HG03060 (cell line): ENCODE measurements around the gene PYGL.
A peak's percentile ranks its signal among the peaks of the same experiment; 100 is the strongest.
"Not testable (repeated sequence)": the region's sequence is repeated elsewhere in the genome, so short reads cannot be mapped to it uniquely, and the experiment has no call there.

Experiments used
- ATAC-seq: cut with Tn5 transposase; IDR thresholded peaks from one replicate; pipeline ENCODE4 v1.9.1; 2021; ENCODE audit warnings: low read depth, moderate number of reproducible peaks; ENCODE audit not compliant: unreplicated experiment

PYGL gene

DNA sequence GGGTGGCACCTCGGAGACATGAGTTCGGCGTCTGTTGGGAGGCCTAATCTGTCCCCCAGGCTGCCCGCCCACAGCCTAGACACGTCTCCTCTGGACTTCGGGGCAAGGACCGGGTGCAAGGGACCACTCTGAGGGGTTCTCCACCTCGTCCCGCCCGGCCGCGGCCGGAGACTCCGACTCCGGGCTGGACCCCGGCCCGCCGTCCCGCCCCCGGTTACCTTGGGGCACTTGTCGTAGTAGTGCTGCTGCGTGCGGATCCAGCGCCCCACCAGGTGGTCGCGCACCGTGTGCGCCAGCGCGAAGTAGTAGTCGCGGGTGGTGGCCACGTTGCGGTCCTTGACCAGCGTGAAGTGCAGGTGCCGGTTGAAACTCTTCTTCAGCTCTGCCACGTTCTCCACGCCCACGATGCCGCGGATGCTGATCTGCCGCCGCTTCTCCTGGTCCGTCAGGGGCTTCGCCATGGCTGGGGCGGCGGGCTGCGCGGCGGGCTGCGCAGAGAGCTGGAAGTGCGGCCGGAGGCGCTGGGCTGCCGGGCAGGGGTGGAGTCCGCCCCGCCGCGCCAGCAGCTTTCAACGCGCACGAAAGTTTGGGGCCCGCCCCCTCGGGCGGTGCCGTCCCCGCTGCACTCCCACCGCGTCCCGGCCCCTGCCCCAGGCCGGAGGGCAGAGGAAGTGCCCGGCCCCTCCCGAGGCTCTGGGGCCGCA, at the start of gene PYGL:
TSS of gene PYGL (minus strand) at position 541 of the 704 bp plus-strand sequence. CDS start at position 461, 80 bp downstream.
- no peak for ATAC-seq

DNA sequence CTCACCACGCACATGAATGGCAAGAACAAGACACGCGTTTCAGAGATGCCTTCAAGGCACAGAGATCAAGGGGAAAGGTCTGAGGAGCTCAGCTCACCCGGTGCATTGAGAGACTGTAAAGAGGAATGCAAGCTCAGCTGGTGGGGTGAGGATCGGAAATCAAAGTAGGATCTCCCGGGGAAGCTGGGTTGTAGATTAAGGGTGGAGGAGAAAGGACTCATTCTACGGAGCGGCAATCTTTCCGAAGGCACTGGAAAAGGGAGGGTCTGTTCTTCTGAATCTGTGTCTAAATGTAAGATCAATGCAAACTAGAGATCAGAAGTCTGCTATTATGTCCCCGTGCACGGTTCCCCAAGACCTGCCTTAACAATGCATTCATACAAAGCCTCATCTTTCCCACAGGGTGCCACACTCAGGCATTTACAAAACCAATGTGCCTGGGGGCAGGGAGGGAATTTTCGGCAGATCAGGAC, 41.6 kb upstream of the PYGL start:
- no peak for ATAC-seq

- no peak for ATAC-seq
Measured at GRCh38 chr14:50985124-50985858, 41.0 kb upstream of the PYGL start.

- no peak for ATAC-seq
Measured at GRCh38 chr14:50984036-50984710, 39.9 kb upstream of the PYGL start.

GRCh38 chr14:50979941-50980850, 35.9 kb upstream of the PYGL start:
- no peak for ATAC-seq

DNA sequence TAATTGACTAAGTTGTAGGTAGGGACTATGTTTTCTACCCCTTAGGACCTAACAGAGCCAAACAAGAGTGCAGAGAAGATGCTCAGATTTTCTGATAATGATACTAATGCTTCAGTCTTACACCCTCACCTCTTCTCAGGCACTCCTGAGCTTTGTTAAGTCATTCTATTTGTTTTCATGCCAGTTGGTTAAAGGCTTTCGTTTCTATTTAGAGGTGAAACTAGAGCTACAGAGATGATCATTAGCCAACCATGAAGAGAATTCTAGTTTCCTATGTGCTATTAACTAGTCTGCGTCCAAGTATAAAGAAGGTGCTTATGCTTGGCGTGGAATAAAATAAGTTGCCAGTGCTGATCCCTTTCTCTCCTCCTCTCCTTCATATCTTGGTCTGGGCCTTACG, 34.6 kb upstream of the PYGL start:
- ATAC-seq = peak; percentile 80

DNA sequence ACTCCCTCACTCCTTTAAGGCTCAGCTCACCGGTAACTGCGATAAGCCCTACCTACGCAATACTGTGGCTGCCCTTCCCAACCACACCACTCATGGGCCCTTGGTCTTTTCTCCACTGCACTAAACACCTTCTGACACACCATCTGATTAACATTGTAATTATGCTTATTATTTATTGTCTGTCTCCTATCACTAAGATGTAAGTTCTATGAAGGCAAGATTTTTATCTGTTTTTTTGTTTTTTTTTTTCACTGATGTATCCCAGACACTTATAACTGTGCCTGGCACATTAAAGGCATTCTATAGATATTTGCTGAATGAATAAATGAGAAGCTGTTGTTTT, 34.2 kb upstream of the PYGL start:
- no peak for ATAC-seq

DNA sequence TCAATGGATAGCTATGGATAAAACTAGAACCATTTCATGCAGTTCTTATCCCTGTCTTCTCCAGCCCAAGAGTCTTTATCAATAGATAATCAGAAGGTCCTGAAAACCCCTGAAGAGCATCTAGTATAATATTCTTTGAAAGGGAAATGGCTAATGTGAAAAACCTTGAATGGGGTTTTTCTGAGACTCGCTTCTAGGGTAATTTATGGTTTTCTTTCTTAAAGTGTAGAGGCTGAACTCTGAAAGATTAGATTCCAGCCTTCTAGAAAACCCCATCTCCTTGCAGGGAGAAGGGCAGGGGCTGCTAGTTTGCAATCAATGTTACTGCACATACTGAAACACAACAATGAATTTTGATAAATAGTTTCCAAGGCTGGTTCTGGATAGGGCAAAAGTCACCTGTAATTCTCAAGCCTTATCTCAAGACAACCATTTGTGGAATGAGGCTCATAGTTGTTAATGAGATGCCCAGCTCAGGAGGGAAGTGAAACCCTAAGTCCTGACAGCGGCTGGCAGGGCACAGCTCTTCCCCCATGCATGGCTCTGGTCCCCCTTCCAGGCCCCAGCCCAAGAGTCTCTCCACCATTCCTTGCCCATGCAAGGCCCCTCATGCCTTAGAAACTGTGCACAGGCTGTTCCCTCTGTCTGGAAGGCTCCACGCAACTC, 33.7 kb upstream of the PYGL start:
- no peak for ATAC-seq

DNA sequence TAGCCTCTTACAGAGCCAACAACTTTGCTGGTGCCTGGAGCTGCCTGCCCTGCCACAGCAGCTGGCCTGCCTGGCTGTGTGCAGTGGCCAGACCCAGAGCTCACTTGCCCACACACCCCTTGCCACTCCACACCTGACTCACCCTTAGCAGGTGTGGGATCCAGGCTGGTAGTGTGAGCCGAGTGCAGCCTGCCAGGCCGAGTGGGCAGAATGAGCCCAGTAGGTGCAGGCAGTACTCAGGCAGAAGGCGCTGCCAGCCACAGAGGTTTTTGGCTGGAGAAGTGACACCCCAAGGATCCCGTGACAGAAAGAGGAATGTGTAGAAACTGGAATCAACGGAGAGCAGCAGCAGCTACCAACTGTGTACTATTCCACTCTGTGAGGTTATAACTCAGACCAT, 29.8 kb upstream of the PYGL start:
- ATAC-seq = no peak

GRCh38 chr14:50972734-50973133, 28.5 kb upstream of the PYGL start:
- no peak for ATAC-seq

- no peak for ATAC-seq
Measured at GRCh38 chr14:50970886-50971781, 26.9 kb upstream of the PYGL start.

DNA sequence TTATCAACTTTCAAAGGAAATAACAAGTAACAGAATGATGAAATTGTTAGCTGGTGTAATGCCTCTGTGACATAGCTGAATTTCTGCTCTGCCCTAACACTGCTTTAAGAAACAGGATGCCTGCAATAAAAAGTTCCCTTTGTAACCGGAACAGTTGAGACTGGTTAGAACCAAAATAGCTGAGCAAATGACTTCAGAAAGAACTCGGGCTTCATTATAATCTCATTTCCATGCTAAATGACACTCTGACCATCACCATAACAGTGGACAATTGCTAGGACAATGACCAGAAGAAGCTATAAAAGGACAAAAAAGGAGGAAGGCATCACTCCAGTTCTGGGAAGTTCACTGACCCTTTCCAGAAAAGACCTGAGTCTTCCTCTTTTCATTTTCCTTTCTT, 23.5 kb upstream of the PYGL start:
- ATAC-seq = no peak

- ATAC-seq = no peak
Measured at GRCh38 chr14:50967103-50967502, 22.8 kb upstream of the PYGL start.

GRCh38 chr14:50964683-50965390, 20.6 kb upstream of the PYGL start:
- ATAC-seq = no peak

DNA sequence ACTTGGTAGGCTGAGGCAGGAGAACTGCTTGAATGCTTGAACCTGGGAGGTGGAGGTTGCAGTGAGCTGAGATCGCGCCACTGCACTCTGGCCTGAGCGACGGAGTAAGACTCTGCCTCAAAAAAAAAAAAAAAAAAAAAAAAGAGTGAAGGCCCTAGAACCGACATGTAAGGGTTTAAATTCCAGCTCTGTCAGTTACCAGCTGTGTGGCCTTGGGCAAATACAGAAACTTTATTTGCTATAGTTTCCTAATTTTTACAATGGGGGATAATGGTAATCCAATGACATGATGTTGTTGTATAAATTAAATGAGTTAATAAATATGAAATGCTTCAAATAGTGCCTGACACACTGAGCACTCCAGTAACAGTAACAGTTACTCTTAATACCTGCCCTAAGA, 19.6 kb upstream of the PYGL start:
- ATAC-seq = no peak

GRCh38 chr14:50961605-50962221, 17.4 kb upstream of the PYGL start:
- ATAC-seq = no peak

GRCh38 chr14:50957296-50957695, 13.0 kb upstream of the PYGL start:
- no peak for ATAC-seq

DNA sequence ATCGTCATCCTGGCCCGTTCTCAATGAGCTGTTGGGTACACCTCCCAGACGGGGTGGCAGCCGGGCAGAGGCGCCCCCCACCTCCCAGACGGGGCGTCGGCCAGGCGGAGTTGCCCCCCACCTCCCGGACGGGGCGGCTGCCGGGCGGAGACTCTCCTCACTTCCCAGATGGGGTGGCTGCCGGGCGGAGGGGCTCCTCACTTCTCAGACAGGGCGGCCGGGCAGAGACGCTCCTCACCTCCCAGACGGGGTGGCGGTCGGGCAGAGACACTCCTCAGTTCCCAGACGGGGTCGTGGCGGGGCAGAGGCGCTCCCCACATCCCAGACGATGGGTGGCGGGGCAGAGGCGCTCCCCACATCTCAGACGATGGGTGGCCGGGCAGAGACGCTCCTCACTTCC, 12.1 kb upstream of the PYGL start:
- ATAC-seq = not testable (repeated sequence)
